Vagina (tissue), 2 donors: ENCODE data around the gene KRT38.

Experiments used
- POLR2AphosphoS5 ChIP-seq, 2 donors: sonication (generic); formaldehyde crosslinking; IDR thresholded peaks; one replicate each; pipeline ENCODE4 v1.9.0; 2017; ENCODE audit warnings: antibody characterized with exemption in 2 of 2, mild to moderate bottlenecking in 2 of 2, low read depth in 1 of 2; ENCODE audit not compliant: insufficient read depth in 1 of 2
- TF ChIP-seq, protein P1 (sequence below), 3 experiments: fragments of 450-650 bp in 2 of 3; fragments of 200-600 bp in 1 of 3; sonication (generic) in 1 of 3; IDR thresholded peaks; one replicate each; pipeline ENCODE4 v1.5.1; 2017 to 2019; ENCODE audit warnings: antibody characterized with exemption in 3 of 3, mild to moderate bottlenecking in 2 of 3, moderate library complexity in 2 of 3

DNA sequence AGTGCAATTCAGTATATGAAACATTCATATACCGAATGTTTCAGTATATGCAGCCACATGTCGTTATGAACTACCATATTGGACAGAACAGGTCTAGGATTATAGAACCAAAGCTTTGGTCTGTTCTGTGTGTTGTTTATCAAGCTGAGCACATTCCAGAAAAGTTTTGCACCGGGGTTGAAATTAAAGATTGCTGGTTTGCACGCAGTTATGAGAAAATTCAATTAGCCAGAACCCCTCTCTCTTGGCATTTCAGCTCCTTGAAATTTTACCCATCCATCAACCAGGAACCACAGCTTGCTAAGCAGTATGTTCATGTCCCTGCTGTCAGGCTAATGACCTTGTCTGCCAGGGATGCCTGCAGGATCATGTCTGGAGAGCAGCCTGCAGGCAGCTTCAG, 16.9 kb upstream of the KRT38 start:
- peak in 1 of 2 donors; percentile 41 for TF ChIP-seq POLR2AphosphoS5 (IDR thresholded peaks at IDR 0.05; ENCODE audit: insufficient read depth in 1 of 2, low read depth in 1 of 2)
- TF ChIP-seq, protein P1, sequence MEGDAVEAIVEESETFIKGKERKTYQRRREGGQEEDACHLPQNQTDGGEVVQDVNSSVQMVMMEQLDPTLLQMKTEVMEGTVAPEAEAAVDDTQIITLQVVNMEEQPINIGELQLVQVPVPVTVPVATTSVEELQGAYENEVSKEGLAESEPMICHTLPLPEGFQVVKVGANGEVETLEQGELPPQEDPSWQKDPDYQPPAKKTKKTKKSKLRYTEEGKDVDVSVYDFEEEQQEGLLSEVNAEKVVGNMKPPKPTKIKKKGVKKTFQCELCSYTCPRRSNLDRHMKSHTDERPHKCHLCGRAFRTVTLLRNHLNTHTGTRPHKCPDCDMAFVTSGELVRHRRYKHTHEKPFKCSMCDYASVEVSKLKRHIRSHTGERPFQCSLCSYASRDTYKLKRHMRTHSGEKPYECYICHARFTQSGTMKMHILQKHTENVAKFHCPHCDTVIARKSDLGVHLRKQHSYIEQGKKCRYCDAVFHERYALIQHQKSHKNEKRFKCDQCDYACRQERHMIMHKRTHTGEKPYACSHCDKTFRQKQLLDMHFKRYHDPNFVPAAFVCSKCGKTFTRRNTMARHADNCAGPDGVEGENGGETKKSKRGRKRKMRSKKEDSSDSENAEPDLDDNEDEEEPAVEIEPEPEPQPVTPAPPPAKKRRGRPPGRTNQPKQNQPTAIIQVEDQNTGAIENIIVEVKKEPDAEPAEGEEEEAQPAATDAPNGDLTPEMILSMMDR (IDR thresholded peaks at IDR 0.05) = no peak
